Adrenal gland (tissue), 5 donors: ENCODE results near the gene RASL10B.

Experiments
- CTCF ChIP-seq, 6 experiments: fragments of 450-650 bp in 4 of 6; fragments of 200-600 bp in 2 of 6; sonication (generic) in 1 of 6; IDR thresholded peaks; 1 replicate in 5 of 6; 2 replicates in 1 of 6; pipeline versions ENCODE4 v1.5.1 to v1.8.0; 2016 to 2021; ENCODE audit warnings: antibody characterized with exemption in 6 of 6, mild to moderate bottlenecking in 2 of 6, moderate library complexity in 1 of 6
- POLR2A ChIP-seq, 2 donors: fragments of 450-650 bp; IDR thresholded peaks; one replicate each; pipeline ENCODE4 v1.6.1; 2017; ENCODE audit warnings: antibody characterized with exemption in 2 of 2, mild to moderate bottlenecking in 2 of 2, moderate library complexity in 1 of 2
- donor health status: DM: no; HTN: no; CAD: no.

GRCh38 chr17:35749560-35750412 lies 18.3 kb downstream of the RASL10B start:
- TF ChIP-seq CTCF (IDR thresholded peaks at IDR 0.05) (no peak), POLR2A (IDR thresholded peaks at IDR 0.05) (no peak)
